Fibroblast of villous mesenchyme (primary cell): Measurements from ENCODE around the gene SLC7A14. TPM values are rescaled to one million over a fixed set of nuclear protein-coding genes. Genes with fewer than 3 reads are reported as not detected.
A peak's percentile ranks its signal among the peaks of the same experiment; 100 is the strongest.

ENCODE experiments used
- DNase-seq: peaks from one replicate; pipeline ENCODE4 v3.0.0-alpha.2; 2010; ENCODE audit warnings: low read depth
- H3K4me3 ChIP-seq: 2 replicates; pipeline ENCODE4 v1.5.1; 2011; ENCODE audit warnings: low read depth, mild to moderate bottlenecking, low read length
- total RNA-seq: library from RNA; depleted of rRNA; stranded (reverse); fragments of >200 nt; gene quantifications from 2 replicates; pipeline ENCODE4 v1.2.3, GENCODE V29; 2012
- TF ChIP-seq, protein P1 (sequence below): IDR thresholded peaks from 2 replicates; pipeline ENCODE4 v1.5.1; 2012; ENCODE audit warnings: low read depth, mild to moderate bottlenecking, low read length; ENCODE audit not compliant: insufficient read depth

Gene SLC7A14
- total RNA-seq, 1 donor = 2.2 TPM

GRCh38 chr3:170508291-170508690, 77.6 kb downstream of the SLC7A14 start:
- no peak overlapping the region for H3K4me3 ChIP-seq
- no peak for DNase-seq
- TF ChIP-seq, protein P1, sequence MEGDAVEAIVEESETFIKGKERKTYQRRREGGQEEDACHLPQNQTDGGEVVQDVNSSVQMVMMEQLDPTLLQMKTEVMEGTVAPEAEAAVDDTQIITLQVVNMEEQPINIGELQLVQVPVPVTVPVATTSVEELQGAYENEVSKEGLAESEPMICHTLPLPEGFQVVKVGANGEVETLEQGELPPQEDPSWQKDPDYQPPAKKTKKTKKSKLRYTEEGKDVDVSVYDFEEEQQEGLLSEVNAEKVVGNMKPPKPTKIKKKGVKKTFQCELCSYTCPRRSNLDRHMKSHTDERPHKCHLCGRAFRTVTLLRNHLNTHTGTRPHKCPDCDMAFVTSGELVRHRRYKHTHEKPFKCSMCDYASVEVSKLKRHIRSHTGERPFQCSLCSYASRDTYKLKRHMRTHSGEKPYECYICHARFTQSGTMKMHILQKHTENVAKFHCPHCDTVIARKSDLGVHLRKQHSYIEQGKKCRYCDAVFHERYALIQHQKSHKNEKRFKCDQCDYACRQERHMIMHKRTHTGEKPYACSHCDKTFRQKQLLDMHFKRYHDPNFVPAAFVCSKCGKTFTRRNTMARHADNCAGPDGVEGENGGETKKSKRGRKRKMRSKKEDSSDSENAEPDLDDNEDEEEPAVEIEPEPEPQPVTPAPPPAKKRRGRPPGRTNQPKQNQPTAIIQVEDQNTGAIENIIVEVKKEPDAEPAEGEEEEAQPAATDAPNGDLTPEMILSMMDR = no peak

DNA sequence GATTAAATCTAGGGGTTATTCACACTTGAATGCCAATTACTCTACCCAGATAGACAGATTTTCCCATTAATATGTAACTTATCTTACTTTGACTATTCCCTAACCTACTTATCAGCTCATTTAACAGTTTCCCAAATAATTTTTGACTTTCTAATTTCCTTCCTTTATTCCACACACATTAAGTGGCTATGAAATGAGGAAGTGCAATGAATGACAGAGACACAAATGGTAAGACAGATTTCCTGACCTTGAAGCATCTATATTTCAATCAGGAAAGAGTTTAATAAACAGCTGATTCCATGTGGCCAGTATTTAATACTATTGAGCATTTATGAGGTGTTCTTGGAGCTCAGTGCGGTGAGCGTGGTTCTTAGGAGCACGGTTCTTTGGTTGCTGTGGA, 78.8 kb downstream of the SLC7A14 start:
- DNase-seq = no peak
- H3K4me3 ChIP-seq = no peak overlapping the region
- TF ChIP-seq, protein P1 = no peak

DNA sequence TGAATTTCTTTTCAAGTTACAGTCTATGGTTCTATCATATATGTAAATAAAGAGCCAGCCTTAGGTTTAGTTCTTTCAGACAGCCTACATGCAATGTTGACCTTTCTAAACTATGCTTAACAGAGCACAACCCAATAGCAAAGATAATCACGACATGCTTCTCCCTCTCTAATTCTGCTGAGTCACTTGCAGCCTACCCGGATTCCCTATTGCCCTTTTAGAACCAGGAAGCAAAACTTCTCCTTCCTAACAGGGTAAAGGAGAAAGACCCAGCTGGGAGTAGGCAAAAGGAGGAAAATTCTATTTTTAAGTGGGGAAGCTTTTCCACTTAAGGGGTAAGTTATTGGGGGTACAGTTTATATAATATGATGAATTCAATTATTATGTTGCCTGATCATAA, 79.3 kb downstream of the SLC7A14 start:
- H3K4me3 ChIP-seq = no peak overlapping the region
- TF ChIP-seq, protein P1 = no peak
- DNase-seq = peak; percentile 73

GRCh38 chr3:170502297-170502696, 83.6 kb downstream of the SLC7A14 start:
- DNase-seq = no peak
- TF ChIP-seq, protein P1 = no peak
- no peak overlapping the region for H3K4me3 ChIP-seq

GRCh38 chr3:170500995-170501394, 84.9 kb downstream of the SLC7A14 start:
- TF ChIP-seq, protein P1 = no peak
- no peak overlapping the region for H3K4me3 ChIP-seq
- DNase-seq = no peak

- DNase-seq = no peak
- TF ChIP-seq, protein P1 = no peak
- H3K4me3 ChIP-seq = no peak overlapping the region
These were observed 85.4 kb downstream of the SLC7A14 start for GRCh38 chr3:170500462-170500861.

DNA sequence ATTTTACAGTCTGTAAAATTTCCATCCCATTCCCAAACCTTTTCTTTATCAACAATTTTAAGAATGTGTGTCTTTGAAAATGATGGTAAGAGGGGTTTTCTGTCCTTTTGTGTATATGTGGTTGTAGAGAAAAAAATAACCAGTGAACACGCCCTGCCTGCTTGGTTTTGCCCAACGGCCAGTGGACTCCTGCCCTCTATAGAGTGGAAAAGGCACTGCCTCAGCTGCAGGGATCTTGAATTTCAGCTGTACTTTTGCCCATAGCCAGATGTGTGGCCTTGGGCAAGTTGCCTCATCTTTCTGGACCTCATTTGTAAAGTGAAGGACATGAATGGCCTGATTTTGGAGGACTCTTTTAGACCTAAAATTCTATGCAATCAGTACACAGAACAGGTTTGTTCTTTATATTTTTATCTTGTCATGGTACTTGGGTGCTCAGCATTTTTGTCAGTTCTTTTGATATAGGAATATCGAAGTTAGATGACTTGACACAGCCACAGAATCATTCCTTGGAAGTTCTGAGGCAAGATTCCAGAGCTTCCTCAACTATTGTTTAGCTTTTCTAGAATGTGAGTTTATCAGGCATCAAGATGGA, 86.2 kb downstream of the SLC7A14 start:
- DNase-seq = peak; percentile 74
- H3K4me3 ChIP-seq = no peak overlapping the region
- TF ChIP-seq, protein P1 = peak; percentile 74
